K562 (cell line): ENCODE data around the gene NDUFB7. TPM values are rescaled to one million over a fixed set of nuclear protein-coding genes. Genes with fewer than 3 reads are reported as not detected.

ENCODE experiments used
- CEBPG ChIP-seq, 3 experiments: fragments of 200-800 bp in 1 of 3; sonication (Bioruptor generic) in 1 of 3; sonication (generic) in 1 of 3; formaldehyde crosslinking in 1 of 3; IDR thresholded peaks in 2 of 3; conservative IDR thresholded peaks in 1 of 3; 2 replicates each; pipeline versions ENCODE4 v1.6.1 to v1.8.0; 2016 to 2022; ENCODE audit warnings: missing compliant biosample characterization in 2 of 3, missing genetic modification characterization in 2 of 3, mild to moderate bottlenecking in 1 of 3, missing genetic modification reagents in 1 of 3
- ID3 ChIP-seq, 2 experiments: fragments of 250-450 bp in 1 of 2; fragments of 450-650 bp in 1 of 2; sonication (Bioruptor Pico) in 1 of 2; IDR thresholded peaks; 2 replicates each; pipeline versions ENCODE4 v1.6.1 to v1.8.0; 2016 to 2021; ENCODE audit warnings: mild to moderate bottlenecking in 2 of 2, moderate library complexity in 2 of 2, missing compliant biosample characterization in 1 of 2, missing genetic modification characterization in 1 of 2
- MTA2 ChIP-seq: fragments of 450-650 bp; IDR thresholded peaks from 2 replicates; pipeline ENCODE4 v1.6.1; 2016; ENCODE audit warnings: low read depth
- NR3C1 ChIP-seq: sonication (generic); formaldehyde crosslinking; IDR thresholded peaks from 2 replicates; pipeline ENCODE4 v1.8.1; 2022; ENCODE audit warnings: missing genetic modification reagents
- PHF20 ChIP-seq: fragments of 450-650 bp; IDR thresholded peaks from 2 replicates; pipeline ENCODE4 v1.6.1; 2018; ENCODE audit not compliant: partially characterized antibody
- RFX5 ChIP-seq: IDR thresholded peaks from 2 replicates; pipeline ENCODE4 v1.6.1; 2011; ENCODE audit warnings: low read depth, mild to moderate bottlenecking, improper control_type of control experiment, low read length
- SP1 ChIP-seq: sonication (generic); formaldehyde crosslinking; IDR thresholded peaks from 2 replicates; pipeline ENCODE4 v1.8.1; 2022; ENCODE audit warnings: mild to moderate bottlenecking, missing genetic modification reagents
- SREBF1 ChIP-seq: fragments of 150-350 bp; IDR thresholded peaks from 2 replicates; pipeline ENCODE4 v1.6.1; 2014; ENCODE audit warnings: antibody characterized with exemption, low read depth, low read length, borderline replicate concordance
- THRAP3 ChIP-seq: fragments of 450-650 bp; IDR thresholded peaks from 2 replicates; pipeline ENCODE4 v1.6.1; 2016; ENCODE audit warnings: mild to moderate bottlenecking, inconsistent platforms, borderline replicate concordance
- ZNF140 ChIP-seq: fragments of 250-450 bp; sonication (Bioruptor Pico); IDR thresholded peaks from 2 replicates; pipeline ENCODE4 v1.8.0; 2021; ENCODE audit warnings: moderate library complexity, mild to moderate bottlenecking, inconsistent platforms
- ZNF175 ChIP-seq: fragments of 200-800 bp; sonication (Bioruptor generic); IDR thresholded peaks from 2 replicates; pipeline ENCODE4 v1.6.1; 2016; ENCODE audit warnings: low read depth, mild to moderate bottlenecking, missing genetic modification characterization, missing compliant biosample characterization
- ZNF780A ChIP-seq: fragments of 250-450 bp; sonication (Bioruptor Pico); IDR thresholded peaks from 2 replicates; pipeline ENCODE4 v1.5.0; 2021; ENCODE audit warnings: mild to moderate bottlenecking
- polyA plus RNA-seq, 8 experiments: library from polyadenylated mRNA; depleted of rRNA in 4 of 8; stranded (reverse) in 5 of 8; unstranded in 3 of 8; fragments of >200 nt; fragmentation: Nextera tagmentation in 2 of 8; fragmentation: Illumina TruSeq in 1 of 8; extraction: Ambion mirVana in 2 of 8; extraction: Trizol in 1 of 8; gene quantifications; 2 replicates each; pipeline versions ENCODE4 v1.2.1 to v1.2.3, GENCODE V29; 2011 to 2014; ENCODE audit warnings: inconsistent platforms in 1 of 8, missing spikeins in 1 of 8
- total RNA-seq, 7 experiments: library from RNA; depleted of rRNA in 6 of 7; stranded (reverse); fragments of >200 nt in 6 of 7; fragmentation: Illumina TruSeq in 2 of 7; extraction: Trizol in 2 of 7; gene quantifications; 2 replicates each; pipeline versions ENCODE4 v1.2.1 to v1.2.3, GENCODE V29; 2011 to 2021; ENCODE audit warnings: low replicate concordance in 1 of 7
- TF ChIP-seq, protein P1 (sequence below): sonication (generic); formaldehyde crosslinking; IDR thresholded peaks from 2 replicates; pipeline ENCODE4 v1.8.0; 2022; ENCODE audit warnings: mild to moderate bottlenecking, missing genetic modification reagents
- TF ChIP-seq, protein P2 (sequence below): fragments of 450-650 bp; IDR thresholded peaks from 2 replicates; pipeline ENCODE4 v1.6.1; 2016; ENCODE audit warnings: antibody characterized with exemption
- TF ChIP-seq, protein P3 (sequence below): sonication (generic); formaldehyde crosslinking; IDR thresholded peaks from 2 replicates; pipeline ENCODE4 v1.8.0; 2022; ENCODE audit warnings: mild to moderate bottlenecking, missing genetic modification reagents
- TF ChIP-seq, protein P4 (sequence below): fragments of 450-650 bp; IDR thresholded peaks from 2 replicates; pipeline ENCODE4 v1.6.1; 2014; ENCODE audit warnings: low read depth, mild to moderate bottlenecking, moderate library complexity, borderline replicate concordance

The NDUFB7 gene
- total and polyA plus RNA-seq, 9 of the 15 experiments (the other 6 are each of a cell fraction or from before 2014, with no cell fraction given): 14.9 to 842 (median 137) TPM

- TF ChIP-seq, protein P1, sequence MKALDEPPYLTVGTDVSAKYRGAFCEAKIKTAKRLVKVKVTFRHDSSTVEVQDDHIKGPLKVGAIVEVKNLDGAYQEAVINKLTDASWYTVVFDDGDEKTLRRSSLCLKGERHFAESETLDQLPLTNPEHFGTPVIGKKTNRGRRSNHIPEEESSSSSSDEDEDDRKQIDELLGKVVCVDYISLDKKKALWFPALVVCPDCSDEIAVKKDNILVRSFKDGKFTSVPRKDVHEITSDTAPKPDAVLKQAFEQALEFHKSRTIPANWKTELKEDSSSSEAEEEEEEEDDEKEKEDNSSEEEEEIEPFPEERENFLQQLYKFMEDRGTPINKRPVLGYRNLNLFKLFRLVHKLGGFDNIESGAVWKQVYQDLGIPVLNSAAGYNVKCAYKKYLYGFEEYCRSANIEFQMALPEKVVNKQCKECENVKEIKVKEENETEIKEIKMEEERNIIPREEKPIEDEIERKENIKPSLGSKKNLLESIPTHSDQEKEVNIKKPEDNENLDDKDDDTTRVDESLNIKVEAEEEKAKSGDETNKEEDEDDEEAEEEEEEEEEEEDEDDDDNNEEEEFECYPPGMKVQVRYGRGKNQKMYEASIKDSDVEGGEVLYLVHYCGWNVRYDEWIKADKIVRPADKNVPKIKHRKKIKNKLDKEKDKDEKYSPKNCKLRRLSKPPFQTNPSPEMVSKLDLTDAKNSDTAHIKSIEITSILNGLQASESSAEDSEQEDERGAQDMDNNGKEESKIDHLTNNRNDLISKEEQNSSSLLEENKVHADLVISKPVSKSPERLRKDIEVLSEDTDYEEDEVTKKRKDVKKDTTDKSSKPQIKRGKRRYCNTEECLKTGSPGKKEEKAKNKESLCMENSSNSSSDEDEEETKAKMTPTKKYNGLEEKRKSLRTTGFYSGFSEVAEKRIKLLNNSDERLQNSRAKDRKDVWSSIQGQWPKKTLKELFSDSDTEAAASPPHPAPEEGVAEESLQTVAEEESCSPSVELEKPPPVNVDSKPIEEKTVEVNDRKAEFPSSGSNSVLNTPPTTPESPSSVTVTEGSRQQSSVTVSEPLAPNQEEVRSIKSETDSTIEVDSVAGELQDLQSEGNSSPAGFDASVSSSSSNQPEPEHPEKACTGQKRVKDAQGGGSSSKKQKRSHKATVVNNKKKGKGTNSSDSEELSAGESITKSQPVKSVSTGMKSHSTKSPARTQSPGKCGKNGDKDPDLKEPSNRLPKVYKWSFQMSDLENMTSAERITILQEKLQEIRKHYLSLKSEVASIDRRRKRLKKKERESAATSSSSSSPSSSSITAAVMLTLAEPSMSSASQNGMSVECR (CRISPR knock-in tag): peak; percentile 98
- TF ChIP-seq, protein P2, sequence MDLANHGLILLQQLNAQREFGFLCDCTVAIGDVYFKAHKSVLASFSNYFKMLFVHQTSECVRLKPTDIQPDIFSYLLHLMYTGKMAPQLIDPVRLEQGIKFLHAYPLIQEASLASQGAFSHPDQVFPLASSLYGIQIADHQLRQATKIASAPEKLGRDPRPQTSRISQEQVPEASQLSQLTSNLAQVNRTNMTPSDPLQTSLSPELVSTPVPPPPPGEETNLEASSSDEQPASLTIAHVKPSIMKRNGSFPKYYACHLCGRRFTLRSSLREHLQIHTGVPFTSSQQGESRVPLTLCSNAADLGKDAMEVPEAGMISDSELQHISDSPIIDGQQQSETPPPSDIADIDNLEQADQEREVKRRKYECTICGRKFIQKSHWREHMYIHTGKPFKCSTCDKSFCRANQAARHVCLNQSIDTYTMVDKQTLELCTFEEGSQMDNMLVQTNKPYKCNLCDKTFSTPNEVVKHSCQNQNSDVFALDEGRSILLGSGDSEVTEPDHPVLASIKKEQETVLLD: peak; percentile 94
- 0 out of 2 replicates have a peak, but pooled peaks have one; percentile 57 for TF ChIP-seq SREBF1
- TF ChIP-seq SP1 (CRISPR knock-in tag): peak; percentile 92
- TF ChIP-seq PHF20: peak; percentile 96
- no peak for TF ChIP-seq ZNF140 (CRISPR knock-in tag)
- TF ChIP-seq, protein P3, sequence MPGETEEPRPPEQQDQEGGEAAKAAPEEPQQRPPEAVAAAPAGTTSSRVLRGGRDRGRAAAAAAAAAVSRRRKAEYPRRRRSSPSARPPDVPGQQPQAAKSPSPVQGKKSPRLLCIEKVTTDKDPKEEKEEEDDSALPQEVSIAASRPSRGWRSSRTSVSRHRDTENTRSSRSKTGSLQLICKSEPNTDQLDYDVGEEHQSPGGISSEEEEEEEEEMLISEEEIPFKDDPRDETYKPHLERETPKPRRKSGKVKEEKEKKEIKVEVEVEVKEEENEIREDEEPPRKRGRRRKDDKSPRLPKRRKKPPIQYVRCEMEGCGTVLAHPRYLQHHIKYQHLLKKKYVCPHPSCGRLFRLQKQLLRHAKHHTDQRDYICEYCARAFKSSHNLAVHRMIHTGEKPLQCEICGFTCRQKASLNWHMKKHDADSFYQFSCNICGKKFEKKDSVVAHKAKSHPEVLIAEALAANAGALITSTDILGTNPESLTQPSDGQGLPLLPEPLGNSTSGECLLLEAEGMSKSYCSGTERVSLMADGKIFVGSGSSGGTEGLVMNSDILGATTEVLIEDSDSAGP (CRISPR knock-in tag): 0 out of 2 replicates have a peak, but pooled peaks have one; percentile 18
- TF ChIP-seq ZNF175 (CRISPR knock-in tag): no peak
- TF ChIP-seq MTA2: peak; percentile 86
- TF ChIP-seq THRAP3: peak; percentile 61; the same call in 1 of the 2 replicates
- peak; percentile 22; the same call in 1 of the 2 replicates for TF ChIP-seq RFX5
- 0 out of 2 replicates have a peak, but pooled peaks have one; percentile 56 for TF ChIP-seq NR3C1 (CRISPR knock-in tag)
- TF ChIP-seq, protein P4, sequence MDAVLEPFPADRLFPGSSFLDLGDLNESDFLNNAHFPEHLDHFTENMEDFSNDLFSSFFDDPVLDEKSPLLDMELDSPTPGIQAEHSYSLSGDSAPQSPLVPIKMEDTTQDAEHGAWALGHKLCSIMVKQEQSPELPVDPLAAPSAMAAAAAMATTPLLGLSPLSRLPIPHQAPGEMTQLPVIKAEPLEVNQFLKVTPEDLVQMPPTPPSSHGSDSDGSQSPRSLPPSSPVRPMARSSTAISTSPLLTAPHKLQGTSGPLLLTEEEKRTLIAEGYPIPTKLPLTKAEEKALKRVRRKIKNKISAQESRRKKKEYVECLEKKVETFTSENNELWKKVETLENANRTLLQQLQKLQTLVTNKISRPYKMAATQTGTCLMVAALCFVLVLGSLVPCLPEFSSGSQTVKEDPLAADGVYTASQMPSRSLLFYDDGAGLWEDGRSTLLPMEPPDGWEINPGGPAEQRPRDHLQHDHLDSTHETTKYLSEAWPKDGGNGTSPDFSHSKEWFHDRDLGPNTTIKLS: peak; percentile 92
- TF ChIP-seq ID3 (CRISPR knock-in tag; IDR thresholded peaks at IDR 0.05): no peak
- peak; percentile 46; the same call in 1 of the 2 replicates for TF ChIP-seq ID3 (tag; IDR thresholded peaks at IDR 0.05)
- peak; percentile 63; the same call in 1 of the 2 replicates for TF ChIP-seq CEBPG (CRISPR knock-in tag; IDR thresholded peaks at IDR 0.05)
- TF ChIP-seq CEBPG (tag; conservative IDR thresholded peaks at IDR 0.05 in 1 of 2, IDR thresholded peaks at IDR 0.05 in 1 of 2): no peak
- no peak for TF ChIP-seq ZNF780A (CRISPR knock-in tag)
These were observed at the start of gene NDUFB7 (continued) for GRCh38 chr19:14571695-14572490.
